ENCODE results near the gene CENPB.
A peak's percentile ranks its signal among the peaks of the same experiment; 100 is the strongest.

The CENPB gene

DNA sequence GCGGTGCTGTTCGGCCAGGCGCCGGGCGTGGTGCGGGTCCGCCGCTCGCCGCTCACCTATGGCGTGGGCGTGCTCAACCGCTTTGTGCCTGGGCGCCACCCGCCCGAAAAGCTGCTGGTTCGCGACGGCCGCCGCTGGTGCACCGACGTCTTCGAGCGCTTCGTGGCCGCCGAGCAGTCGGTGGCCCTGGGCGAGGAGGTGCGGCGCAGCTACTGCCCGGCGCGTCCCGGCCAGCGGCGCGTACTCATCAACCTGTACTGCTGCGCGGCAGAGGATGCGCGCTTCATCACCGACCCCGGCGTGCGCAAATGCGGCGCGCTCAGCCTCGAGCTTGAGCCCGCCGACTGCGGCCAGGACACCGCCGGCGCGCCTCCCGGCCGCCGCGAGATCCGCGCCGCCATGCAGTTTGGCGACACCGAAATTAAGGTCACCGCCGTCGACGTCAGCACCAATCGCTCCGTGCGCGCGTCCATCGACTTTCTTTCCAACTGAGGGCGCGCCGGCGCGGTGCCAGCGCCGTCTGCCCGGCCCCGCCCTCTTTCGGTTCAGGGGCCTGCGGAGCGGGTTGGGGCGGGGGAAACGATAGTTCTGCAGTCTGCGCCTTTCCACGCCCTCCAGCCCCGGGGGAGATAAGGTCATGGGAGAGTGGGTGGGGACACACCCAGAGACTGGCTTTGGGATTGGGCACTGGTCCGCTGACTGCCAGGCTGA, 34.7 kb downstream of the CENPB start:
- TF ChIP-seq, protein P1, sequence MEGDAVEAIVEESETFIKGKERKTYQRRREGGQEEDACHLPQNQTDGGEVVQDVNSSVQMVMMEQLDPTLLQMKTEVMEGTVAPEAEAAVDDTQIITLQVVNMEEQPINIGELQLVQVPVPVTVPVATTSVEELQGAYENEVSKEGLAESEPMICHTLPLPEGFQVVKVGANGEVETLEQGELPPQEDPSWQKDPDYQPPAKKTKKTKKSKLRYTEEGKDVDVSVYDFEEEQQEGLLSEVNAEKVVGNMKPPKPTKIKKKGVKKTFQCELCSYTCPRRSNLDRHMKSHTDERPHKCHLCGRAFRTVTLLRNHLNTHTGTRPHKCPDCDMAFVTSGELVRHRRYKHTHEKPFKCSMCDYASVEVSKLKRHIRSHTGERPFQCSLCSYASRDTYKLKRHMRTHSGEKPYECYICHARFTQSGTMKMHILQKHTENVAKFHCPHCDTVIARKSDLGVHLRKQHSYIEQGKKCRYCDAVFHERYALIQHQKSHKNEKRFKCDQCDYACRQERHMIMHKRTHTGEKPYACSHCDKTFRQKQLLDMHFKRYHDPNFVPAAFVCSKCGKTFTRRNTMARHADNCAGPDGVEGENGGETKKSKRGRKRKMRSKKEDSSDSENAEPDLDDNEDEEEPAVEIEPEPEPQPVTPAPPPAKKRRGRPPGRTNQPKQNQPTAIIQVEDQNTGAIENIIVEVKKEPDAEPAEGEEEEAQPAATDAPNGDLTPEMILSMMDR (IDR thresholded peaks at IDR 0.05; ENCODE audit: low read depth, low read length, missing control alignments) = no peak
- in situ Hi-C loops (cut with HindIII; ENCODE audit: low sequenced_read_pairs) = no loop called here
- H3K4me3 ChIP-seq (ENCODE audit: low read depth, low read length) = peak overlapping the region; percentile 41
- no peak for DNase-seq (ENCODE audit: low read depth)

DNA sequence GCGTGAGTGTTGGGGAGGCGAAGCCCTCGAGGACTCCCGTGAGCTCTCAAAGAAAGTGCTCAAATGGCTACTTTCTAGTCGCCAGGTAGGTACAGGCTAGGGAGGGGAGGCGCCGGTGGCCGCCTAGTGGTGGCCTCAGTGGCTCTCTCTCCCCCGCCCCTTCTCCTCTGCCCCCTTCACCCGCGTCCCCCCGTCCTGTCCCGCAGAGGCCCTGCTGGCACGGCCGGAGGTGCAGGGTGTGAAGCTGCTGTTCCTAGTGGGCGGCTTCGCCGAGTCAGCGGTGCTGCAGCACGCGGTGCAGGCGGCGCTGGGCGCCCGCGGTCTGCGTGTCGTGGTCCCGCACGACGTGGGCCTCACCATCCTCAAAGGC, 35.2 kb downstream of the CENPB start:
- TF ChIP-seq, protein P1 (IDR thresholded peaks at IDR 0.05; ENCODE audit: low read depth, low read length, missing control alignments) = peak; percentile 9
- in situ Hi-C loops (cut with HindIII; ENCODE audit: low sequenced_read_pairs) = no loop called here

DNA sequence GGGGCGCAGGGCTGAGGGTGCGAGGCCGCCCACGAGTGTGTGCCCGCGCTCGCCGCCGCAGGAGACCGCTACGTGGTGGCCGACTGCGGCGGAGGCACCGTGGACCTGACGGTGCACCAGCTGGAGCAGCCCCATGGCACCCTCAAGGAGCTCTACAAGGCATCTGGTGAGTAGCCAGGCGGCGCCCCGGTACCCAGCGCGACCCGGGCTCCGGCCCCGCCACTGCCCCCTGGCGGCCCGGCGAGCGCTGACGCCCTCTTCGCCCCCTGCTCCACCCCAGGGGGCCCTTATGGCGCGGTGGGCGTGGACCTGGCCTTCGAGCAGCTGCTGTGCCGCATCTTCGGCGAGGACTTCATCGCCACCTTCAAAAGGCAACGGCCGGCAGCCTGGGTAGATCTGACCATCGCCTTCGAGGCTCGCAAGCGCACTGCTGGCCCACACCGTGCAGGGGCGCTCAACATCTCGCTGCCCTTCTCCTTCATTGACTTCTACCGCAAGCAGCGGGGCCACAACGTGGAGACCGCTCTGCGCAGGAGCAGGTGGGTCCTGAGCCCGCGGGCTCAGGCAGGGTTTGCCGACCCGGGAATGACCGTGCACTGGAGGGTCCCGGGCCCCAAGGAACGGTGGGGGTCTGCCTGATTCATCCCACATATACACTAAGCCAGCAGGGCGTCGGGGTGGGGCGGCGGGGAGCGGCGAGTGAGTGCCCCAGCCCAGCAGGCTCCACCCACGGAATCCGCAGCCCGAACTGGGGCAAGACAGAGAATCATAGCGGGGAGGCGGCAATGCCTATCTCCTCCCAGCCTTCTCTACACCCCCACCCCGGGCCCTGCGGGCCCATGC, 36.6 kb downstream of the CENPB start:
- in situ Hi-C loops (cut with HindIII; ENCODE audit: low sequenced_read_pairs) = no loop called here
- DNase-seq (ENCODE audit: low read depth) = no peak
- peak overlapping the region; percentile 13 for H3K4me3 ChIP-seq (ENCODE audit: low read depth, low read length)
- TF ChIP-seq, protein P1 (IDR thresholded peaks at IDR 0.05; ENCODE audit: low read depth, low read length, missing control alignments) = peak; percentile 80

More for the DNA sequence above, 35.2 kb downstream of the CENPB start:
- no peak overlapping the region for H3K4me3 ChIP-seq (ENCODE audit: low read depth, low read length)
- no peak for DNase-seq (ENCODE audit: low read depth)

DNA sequence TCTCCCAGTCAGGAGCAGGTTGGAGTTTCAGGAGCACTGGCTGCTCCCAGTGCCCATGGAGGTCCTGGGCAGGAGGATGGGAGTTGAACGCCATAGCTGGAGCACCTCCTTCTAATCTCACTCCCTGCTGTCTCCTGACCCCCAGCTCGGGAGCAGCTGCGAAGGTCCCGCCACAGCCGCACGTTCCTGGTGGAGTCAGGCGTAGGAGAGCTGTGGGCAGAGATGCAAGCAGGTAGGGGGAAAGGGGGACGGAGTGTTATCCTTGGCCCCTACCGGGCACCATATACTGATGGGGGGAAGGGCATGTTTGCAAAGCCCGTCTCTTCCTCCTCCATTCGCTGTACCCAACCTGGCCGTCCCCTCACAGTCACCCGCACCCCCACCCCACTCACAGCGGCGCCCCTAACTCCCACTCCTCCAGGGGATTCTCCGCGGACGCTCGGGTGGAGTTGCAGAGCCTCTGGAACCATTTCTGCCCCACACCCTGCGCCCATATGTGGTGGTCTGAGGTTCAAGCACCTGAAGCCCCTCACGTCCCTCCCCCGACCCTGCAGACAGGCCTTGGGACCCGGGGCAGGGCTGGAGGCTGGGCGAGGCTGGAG, 37.4 kb downstream of the CENPB start:
- no peak overlapping the region for H3K4me3 ChIP-seq (ENCODE audit: low read depth, low read length)
- in situ Hi-C loops (cut with HindIII; ENCODE audit: low sequenced_read_pairs) = no loop called here
- DNase-seq (ENCODE audit: low read depth) = no peak
- TF ChIP-seq, protein P1 (IDR thresholded peaks at IDR 0.05; ENCODE audit: low read depth, low read length, missing control alignments) = no peak

DNA sequence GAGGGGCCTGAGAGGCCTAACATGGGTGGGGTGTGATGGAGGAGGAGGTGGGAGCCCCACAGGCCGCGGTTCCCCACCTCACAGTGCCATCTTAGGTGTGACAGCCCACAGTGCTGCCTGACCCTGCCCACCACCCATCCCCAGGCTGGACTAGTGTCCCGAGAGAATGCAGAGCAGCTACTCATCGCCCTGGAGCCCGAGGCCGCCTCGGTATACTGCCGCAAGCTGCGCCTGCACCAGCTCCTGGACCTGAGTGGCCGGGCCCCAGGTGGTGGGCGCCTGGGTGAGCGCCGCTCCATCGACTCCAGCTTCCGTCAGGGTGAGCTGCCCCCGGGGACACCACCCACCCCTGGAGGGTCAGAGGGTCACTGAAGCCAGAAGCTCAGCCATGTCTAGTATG, 38.5 kb downstream of the CENPB start:
- no peak overlapping the region for H3K4me3 ChIP-seq (ENCODE audit: low read depth, low read length)
- in situ Hi-C loops (cut with HindIII; ENCODE audit: low sequenced_read_pairs) = no loop called here
- no peak for DNase-seq (ENCODE audit: low read depth)
- TF ChIP-seq, protein P1 (IDR thresholded peaks at IDR 0.05; ENCODE audit: low read depth, low read length, missing control alignments) = no peak

DNA sequence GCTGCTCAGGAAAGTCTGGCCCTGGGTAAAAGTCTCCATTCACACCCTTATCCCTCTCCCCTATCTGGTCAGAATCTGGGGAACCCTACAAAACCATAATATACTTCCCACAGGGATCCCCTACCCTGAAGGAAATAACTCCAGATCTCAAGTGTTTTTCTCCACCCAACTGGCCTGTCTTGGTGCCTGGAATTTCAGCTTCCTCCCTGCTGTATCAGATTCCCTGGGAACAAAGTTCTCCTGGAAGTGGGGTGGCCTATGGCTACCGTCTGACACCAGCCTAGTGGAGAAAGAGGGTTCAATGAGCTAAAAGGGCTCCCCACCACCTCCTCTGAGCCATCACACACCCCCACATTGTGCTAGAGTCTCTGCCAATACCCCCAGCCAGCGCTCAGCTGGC, 39.1 kb downstream of the CENPB start:
- H3K4me3 ChIP-seq (ENCODE audit: low read depth, low read length) = no peak overlapping the region
- TF ChIP-seq, protein P1 (IDR thresholded peaks at IDR 0.05; ENCODE audit: low read depth, low read length, missing control alignments) = no peak
- in situ Hi-C loops (cut with HindIII; ENCODE audit: low sequenced_read_pairs) = no loop called here
- no peak for DNase-seq (ENCODE audit: low read depth)

All from astrocyte of the cerebellum (primary cell).